ENCODE data around the gene SYNE2. TPM values are rescaled to one million over a fixed set of nuclear protein-coding genes. Genes with fewer than 3 reads are reported as not detected.
A peak's percentile ranks its signal among the peaks of the same experiment; 100 is the strongest.

Gene SYNE2
- total RNA-seq, 2 donors from 2014 or later, result 104 to 390 TPM

GRCh38 chr14:64137657-64138290, 285.0 kb downstream of the SYNE2 start:
- no peaks in the 10 kb centered on the region for H3K9me3 ChIP-seq
- TF ChIP-seq POLR2AphosphoS5 (IDR thresholded peaks at IDR 0.05) (no peak), POLR2A (IDR thresholded peaks at IDR 0.05) (no peak), CTCF (IDR thresholded peaks at IDR 0.05) (peak in 2 of 4 experiments; percentile 30 to 41)
- no peak overlapping the region for H3K4me3 ChIP-seq
- peaks cover 0 to 5% of the 10 kb centered on the region in 2 donors for H3K36me3 ChIP-seq
- intact Hi-C loops (cut with DNase I), result no loop called here
- H3K27me3 ChIP-seq (replicated peaks; ENCODE audit: insufficient read depth), result no peaks in the 10 kb centered on the region
- 63% methylated on average over 9 of the region's 9 CpGs for whole genome bisulfite sequencing
- peak; percentile 46 for DNase-seq (ENCODE audit: low spot score)
- no peak overlapping the region for H3K27ac ChIP-seq
- H3K4me1 ChIP-seq (replicated peaks), result no peaks in the 10 kb centered on the region

- 86% methylated on average over 7 of the region's 7 CpGs for WGBS
- H3K9me3 ChIP-seq, result no peaks in the 10 kb centered on the region
- no peak for TF ChIP-seq CTCF (IDR thresholded peaks at IDR 0.05)
- no peak for TF ChIP-seq POLR2AphosphoS5 (IDR thresholded peaks at IDR 0.05)
- no peak for TF ChIP-seq POLR2A (IDR thresholded peaks at IDR 0.05)
- H3K27ac ChIP-seq, result no peak overlapping the region
- H3K4me3 ChIP-seq, result no peak overlapping the region
- DNase-seq (ENCODE audit: low spot score), result no peak
- intact Hi-C loops (cut with DNase I), result no loop called here
- no peaks in the 10 kb centered on the region for H3K4me1 ChIP-seq (replicated peaks)
- H3K27me3 ChIP-seq (replicated peaks; ENCODE audit: insufficient read depth), result no peaks in the 10 kb centered on the region
- H3K36me3 ChIP-seq, result peaks cover 0 to 4% of the 10 kb centered on the region in 2 donors
Observed at GRCh38 chr14:64147126-64147790, 294.5 kb downstream of the SYNE2 start.

- intact Hi-C loops (cut with DNase I), result no loop called here
- Histone ChIP-seq H3K4me3 (no peak overlapping the region), H3K36me3 (no peaks in the 10 kb centered on the region), H3K27me3 (replicated peaks; ENCODE audit: insufficient read depth) (no peaks in the 10 kb centered on the region), H3K4me1 (replicated peaks) (no peaks in the 10 kb centered on the region), H3K9me3 (no peaks in the 10 kb centered on the region), H3K27ac (no peak overlapping the region)
- TF ChIP-seq POLR2AphosphoS5 (IDR thresholded peaks at IDR 0.05) (no peak), CTCF (IDR thresholded peaks at IDR 0.05) (no peak), POLR2A (IDR thresholded peaks at IDR 0.05) (no peak)
- WGBS, result 91% methylated on average over 8 of the region's 8 CpGs
- no peak for DNase-seq (ENCODE audit: low spot score)
Observed at GRCh38 chr14:64149921-64150320, 297.1 kb downstream of the SYNE2 start.

GRCh38 chr14:64158608-64159007, 305.8 kb downstream of the SYNE2 start:
- no peaks in the 10 kb centered on the region for H3K4me1 ChIP-seq (replicated peaks)
- H3K27me3 ChIP-seq (replicated peaks; ENCODE audit: insufficient read depth), result no peaks in the 10 kb centered on the region
- no peaks in the 10 kb centered on the region for H3K9me3 ChIP-seq
- DNase-seq (ENCODE audit: low spot score), result no peak
- 82% methylated on average over 2 of the region's 2 CpGs for WGBS
- TF ChIP-seq CTCF (IDR thresholded peaks at IDR 0.05) (no peak), POLR2A (IDR thresholded peaks at IDR 0.05) (no peak), POLR2AphosphoS5 (IDR thresholded peaks at IDR 0.05) (no peak)
- H3K4me3 ChIP-seq, result no peak overlapping the region
- no peaks in the 10 kb centered on the region for H3K36me3 ChIP-seq
- intact Hi-C loops (cut with DNase I), result no loop called here
- no peak overlapping the region for H3K27ac ChIP-seq

- TF ChIP-seq POLR2AphosphoS5 (IDR thresholded peaks at IDR 0.05) (no peak), POLR2A (IDR thresholded peaks at IDR 0.05) (no peak), CTCF (IDR thresholded peaks at IDR 0.05) (no peak)
- no peak for DNase-seq (ENCODE audit: low spot score)
- Histone ChIP-seq H3K4me1 (replicated peaks) (no peaks in the 10 kb centered on the region), H3K36me3 (no peaks in the 10 kb centered on the region), H3K27me3 (replicated peaks; ENCODE audit: insufficient read depth) (no peaks in the 10 kb centered on the region), H3K27ac (no peak overlapping the region), H3K9me3 (no peaks in the 10 kb centered on the region), H3K4me3 (no peak overlapping the region)
- intact Hi-C loops (cut with DNase I), result no loop called here
- WGBS, result 92% methylated on average over 3 of the region's 3 CpGs
Observed at GRCh38 chr14:64159588-64159987, 306.8 kb downstream of the SYNE2 start.

Data from prostate gland (tissue), 2 donors.